Neural crest cell (in vitro differentiated cells): ENCODE measurements around the gene CREB3L2. TPM values are rescaled to one million over a fixed set of nuclear protein-coding genes. Genes with fewer than 3 reads are reported as not detected.

ENCODE experiments used
- DNase-seq: peaks from one replicate; pipeline ENCODE4 v3.0.0; 2021; ENCODE audit warnings: low read depth, mixed read lengths, low spot score
- H3K27ac Mint-ChIP-seq: one replicate; pipeline ENCODE4 v1.8.0; 2021; ENCODE audit warnings: mild to moderate bottlenecking, mixed read lengths; ENCODE audit not compliant: unreplicated experiment
- H3K27me3 Mint-ChIP-seq: 2 replicates; pipeline ENCODE4 v1.8.0; 2021; ENCODE audit warnings: low read depth, mild to moderate bottlenecking, mixed read lengths
- H3K36me3 Mint-ChIP-seq: 2 replicates; pipeline ENCODE4 v1.8.0; 2021; ENCODE audit warnings: low read depth, mild to moderate bottlenecking, mixed read lengths
- H3K4me1 Mint-ChIP-seq: 2 replicates; pipeline ENCODE4 v1.8.0; 2021; ENCODE audit warnings: mixed read lengths
- H3K4me3 Mint-ChIP-seq: one replicate; pipeline ENCODE4 v1.8.0; 2021; ENCODE audit warnings: mild to moderate bottlenecking, mixed read lengths
- H3K9me3 Mint-ChIP-seq: 2 replicates; pipeline ENCODE4 v1.8.0; 2021; ENCODE audit warnings: mixed read lengths
- total RNA-seq: library from RNA; stranded (reverse); gene quantifications from 2 replicates; pipeline ENCODE4 v1.2.1, GENCODE V29; 2021
- TF ChIP-seq, protein P1 (sequence below): fragments of 200-600 bp; sonication (generic); conservative IDR thresholded peaks from 2 replicates; pipeline ENCODE4 v1.5.0; 2021; ENCODE audit warnings: antibody characterized with exemption, mild to moderate bottlenecking

CREB3L2 gene
- total RNA-seq, 1 donor from 2014 or later: 51.9 TPM

DNA sequence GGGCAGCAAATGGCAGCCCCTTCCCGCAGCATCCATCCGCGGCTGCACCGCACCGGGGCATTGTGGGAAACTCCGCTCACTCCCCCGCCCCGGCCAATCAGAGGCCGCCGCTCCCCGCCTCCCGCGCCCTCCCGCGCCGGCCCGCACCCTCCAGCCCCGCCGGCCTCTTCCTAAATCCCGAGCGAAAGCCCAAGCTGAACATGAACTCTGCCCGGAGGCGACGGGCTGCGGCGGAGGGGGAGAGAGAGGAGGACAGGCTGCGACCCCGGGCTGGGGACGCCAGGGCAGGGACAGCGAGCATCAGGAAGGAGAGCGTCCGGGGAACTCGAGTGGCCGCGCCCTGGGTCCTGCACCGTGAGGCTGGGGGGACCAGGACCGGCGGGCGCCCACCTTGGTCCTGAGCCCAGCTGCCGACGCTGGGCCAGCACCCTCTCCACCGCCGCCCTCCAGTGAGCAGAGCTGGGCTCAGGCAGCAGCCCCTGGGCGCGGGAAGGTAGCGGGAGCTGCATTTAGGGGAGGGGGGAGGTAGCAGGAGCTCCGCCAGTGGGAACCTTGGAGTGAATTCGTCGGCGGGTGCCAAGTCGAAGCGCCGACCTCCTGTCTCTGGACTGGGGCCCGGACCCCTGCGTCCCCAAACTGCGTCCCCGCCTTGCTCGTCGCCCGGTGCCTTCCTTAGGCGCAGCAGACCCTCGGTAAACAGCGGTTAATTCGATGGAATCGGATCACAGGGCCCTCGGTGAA is 154.9 kb downstream of the CREB3L2 start, which contains the start of gene DGKI:
Gene DGKI, minus strand, starts transcription at position 148 of the 741 bp plus-strand sequence.
- Mint-ChIP-seq H3K4me3 (peak within 1 kb of the TSS; percentile 78), H3K27ac (no peak within 1 kb of the TSS), H3K4me1 (peaks cover 6% of the 10 kb centered on the region), H3K27me3 (peaks cover 65% of the 10 kb centered on the region), H3K36me3 (peaks cover 2% of the 10 kb centered on the region), H3K9me3 (no peaks in the 10 kb centered on the region)
- peak; percentile 42 for DNase-seq
- TF ChIP-seq, protein P1, sequence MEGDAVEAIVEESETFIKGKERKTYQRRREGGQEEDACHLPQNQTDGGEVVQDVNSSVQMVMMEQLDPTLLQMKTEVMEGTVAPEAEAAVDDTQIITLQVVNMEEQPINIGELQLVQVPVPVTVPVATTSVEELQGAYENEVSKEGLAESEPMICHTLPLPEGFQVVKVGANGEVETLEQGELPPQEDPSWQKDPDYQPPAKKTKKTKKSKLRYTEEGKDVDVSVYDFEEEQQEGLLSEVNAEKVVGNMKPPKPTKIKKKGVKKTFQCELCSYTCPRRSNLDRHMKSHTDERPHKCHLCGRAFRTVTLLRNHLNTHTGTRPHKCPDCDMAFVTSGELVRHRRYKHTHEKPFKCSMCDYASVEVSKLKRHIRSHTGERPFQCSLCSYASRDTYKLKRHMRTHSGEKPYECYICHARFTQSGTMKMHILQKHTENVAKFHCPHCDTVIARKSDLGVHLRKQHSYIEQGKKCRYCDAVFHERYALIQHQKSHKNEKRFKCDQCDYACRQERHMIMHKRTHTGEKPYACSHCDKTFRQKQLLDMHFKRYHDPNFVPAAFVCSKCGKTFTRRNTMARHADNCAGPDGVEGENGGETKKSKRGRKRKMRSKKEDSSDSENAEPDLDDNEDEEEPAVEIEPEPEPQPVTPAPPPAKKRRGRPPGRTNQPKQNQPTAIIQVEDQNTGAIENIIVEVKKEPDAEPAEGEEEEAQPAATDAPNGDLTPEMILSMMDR: no peak

GRCh38 chr7:137846549-137846826 is 155.4 kb downstream of the CREB3L2 start:
- peaks cover 70% of the 10 kb centered on the region for H3K27me3 Mint-ChIP-seq
- H3K27ac Mint-ChIP-seq: no peak overlapping the region
- no peak overlapping the region for H3K4me3 Mint-ChIP-seq

GRCh38 chr7:137844677-137845425 is 157.0 kb downstream of the CREB3L2 start:
- TF ChIP-seq, protein P1: no peak
- H3K9me3 Mint-ChIP-seq: no peaks in the 10 kb centered on the region
- no peaks in the 10 kb centered on the region for H3K36me3 Mint-ChIP-seq
- H3K27ac Mint-ChIP-seq: no peak overlapping the region
- H3K4me3 Mint-ChIP-seq: peak overlapping the region; percentile 76
- peaks cover 13% of the 10 kb centered on the region for H3K4me1 Mint-ChIP-seq
- H3K27me3 Mint-ChIP-seq: peaks cover 69% of the 10 kb centered on the region
- no peak for DNase-seq

More at GRCh38 chr7:137846549-137846826, 155.4 kb downstream of the CREB3L2 start:
- Mint-ChIP-seq H3K9me3 (no peaks in the 10 kb centered on the region), H3K36me3 (peaks cover 2% of the 10 kb centered on the region), H3K4me1 (peaks cover 6% of the 10 kb centered on the region)
- TF ChIP-seq, protein P1: no peak
- DNase-seq: peak; percentile 3

GRCh38 chr7:137839903-137840779 is 161.7 kb downstream of the CREB3L2 start:
- no peak for DNase-seq
- no peak overlapping the region for H3K4me3 Mint-ChIP-seq
- TF ChIP-seq, protein P1: no peak
- H3K4me1 Mint-ChIP-seq: peaks cover 21% of the 10 kb centered on the region
- H3K27ac Mint-ChIP-seq: no peak overlapping the region
- no peaks in the 10 kb centered on the region for H3K9me3 Mint-ChIP-seq
- no peaks in the 10 kb centered on the region for H3K36me3 Mint-ChIP-seq
- peaks cover 28% of the 10 kb centered on the region for H3K27me3 Mint-ChIP-seq

GRCh38 chr7:137838706-137839315 is 163.1 kb downstream of the CREB3L2 start:
- Mint-ChIP-seq H3K27me3 (peaks cover 15% of the 10 kb centered on the region), H3K36me3 (no peaks in the 10 kb centered on the region), H3K9me3 (no peaks in the 10 kb centered on the region), H3K27ac (no peak overlapping the region), H3K4me3 (no peak overlapping the region), H3K4me1 (peaks cover 21% of the 10 kb centered on the region)
- TF ChIP-seq, protein P1: no peak
- DNase-seq: no peak
